Measurements from ENCODE around the gene EPHA3.

GRCh38 chr3:89227218-89227617 lies 119.8 kb downstream of the EPHA3 start:
- no peak for TF ChIP-seq ZNF510 (tag by site-specific recombination; IDR thresholded peaks at IDR 0.05; ENCODE audit: insufficient replicate concordance)
- TF ChIP-seq ZBTB11 (tag by site-specific recombination; conservative IDR thresholded peaks at IDR 0.05; ENCODE audit: low read depth) = no peak
- TF ChIP-seq CTCF (tag by site-specific recombination; IDR thresholded peaks at IDR 0.05) = no peak
- TF ChIP-seq GLI2 (tag by site-specific recombination; IDR thresholded peaks at IDR 0.05; ENCODE audit: borderline replicate concordance, low read depth) = no peak
- TF ChIP-seq ZBTB26 (tag by site-specific recombination; optimal IDR thresholded peaks at IDR 0.05) = no peak
- no peak for TF ChIP-seq TCF7L2 (IDR thresholded peaks at IDR 0.05; ENCODE audit: borderline replicate concordance, low read depth, low read length)
- TF ChIP-seq ZNF37A (tag by site-specific recombination; IDR thresholded peaks at IDR 0.05) = no peak
- no peak for TF ChIP-seq REST (tag by site-specific recombination; IDR thresholded peaks at IDR 0.05)
- TF ChIP-seq ZNF138 (tag by site-specific recombination; IDR thresholded peaks at IDR 0.05; ENCODE audit: borderline replicate concordance) = no peak
- TF ChIP-seq ZNF433 (tag by site-specific recombination; IDR thresholded peaks at IDR 0.05; ENCODE audit: low read depth) = no peak
- no peak for TF ChIP-seq ZNF18 (tag by site-specific recombination; IDR thresholded peaks at IDR 0.05)
